ENCODE measurements around the gene PLA2G6. TPM values are rescaled to one million over a fixed set of nuclear protein-coding genes. Genes with fewer than 3 reads are reported as not detected.

PLA2G6 gene
- total and polyA plus RNA-seq, 2 experiments from 2014 or later = 5.5 to 6.5 TPM

GRCh38 chr22:38078046-38078840 is 103.4 kb downstream of the PLA2G6 start:
- TF ChIP-seq EZH2phosphoT487 (IDR thresholded peaks at IDR 0.05; ENCODE audit: insufficient read depth, low read depth) (no peak), EZH2 (IDR thresholded peaks at IDR 0.05; ENCODE audit: insufficient read depth, poor library complexity, severe bottlenecking) (no peak)
- DNase-seq = no peak
- no peak overlapping the region for H3K4me2 ChIP-seq (ENCODE audit: unreplicated experiment)
- H3K27me3 ChIP-seq (replicated peaks; ENCODE audit: insufficient read depth) = no peaks in the 10 kb centered on the region
- in situ Hi-C loops (cut with MboI) = no loop called here
- no peaks in the 10 kb centered on the region for H3K9me3 ChIP-seq (ENCODE audit: low read depth)
- no peak overlapping the region for H3K9ac ChIP-seq
- H3K4me3 ChIP-seq = no peak overlapping the region
- 83% methylated on average over 19 to 22 of the region's 22 CpGs for WGBS, 2 experiments (ENCODE audit: low coverage in 1 of 2, low lambda C conversion rate in 2 of 2, missing lambda C conversion rate in 2 of 2)
- H3K4me1 ChIP-seq (ENCODE audit: insufficient read depth) = no peaks in the 10 kb centered on the region
- no peaks in the 10 kb centered on the region for H4K20me1 ChIP-seq (ENCODE audit: insufficient read depth)
- H2AFZ ChIP-seq = no peak overlapping the region
- H3K9me2 ChIP-seq (ENCODE audit: insufficient read depth) = no peaks in the 10 kb centered on the region
- no peaks in the 10 kb centered on the region for H3K36me3 ChIP-seq (ENCODE audit: low read depth)
- no peak overlapping the region for H3K27ac ChIP-seq
- no peaks in the 10 kb centered on the region for H3F3A ChIP-seq (ENCODE audit: insufficient read depth)
- H3K79me2 ChIP-seq (ENCODE audit: insufficient read depth) = no peaks in the 10 kb centered on the region

- H3F3A ChIP-seq (ENCODE audit: insufficient read depth) = no peaks in the 10 kb centered on the region
- no peaks in the 10 kb centered on the region for H3K36me3 ChIP-seq (ENCODE audit: low read depth)
- no peak overlapping the region for H2AFZ ChIP-seq
- in situ Hi-C loops (cut with MboI) = no loop called here
- no peaks in the 10 kb centered on the region for H3K9me2 ChIP-seq (ENCODE audit: insufficient read depth)
- no peaks in the 10 kb centered on the region for H3K27me3 ChIP-seq (replicated peaks; ENCODE audit: insufficient read depth)
- no peak for DNase-seq
- H4K20me1 ChIP-seq (ENCODE audit: insufficient read depth) = no peaks in the 10 kb centered on the region
- no peak for TF ChIP-seq EZH2 (IDR thresholded peaks at IDR 0.05; ENCODE audit: insufficient read depth, poor library complexity, severe bottlenecking)
- no peak for TF ChIP-seq EZH2phosphoT487 (IDR thresholded peaks at IDR 0.05; ENCODE audit: insufficient read depth, low read depth)
- no peaks in the 10 kb centered on the region for H3K9me3 ChIP-seq (ENCODE audit: low read depth)
- no peak overlapping the region for H3K9ac ChIP-seq
- no peak overlapping the region for H3K27ac ChIP-seq
- no peaks in the 10 kb centered on the region for H3K4me1 ChIP-seq (ENCODE audit: insufficient read depth)
- 69 to 74% methylated on average over 8 to 14 of the region's 14 CpGs for WGBS, 2 experiments (ENCODE audit: low coverage in 1 of 2, low lambda C conversion rate in 2 of 2, missing lambda C conversion rate in 2 of 2)
- no peaks in the 10 kb centered on the region for H3K79me2 ChIP-seq (ENCODE audit: insufficient read depth)
- no peak overlapping the region for H3K4me3 ChIP-seq
- no peak overlapping the region for H3K4me2 ChIP-seq (ENCODE audit: unreplicated experiment)
Measured at GRCh38 chr22:38077595-38077994, 104.0 kb downstream of the PLA2G6 start.

- H3F3A ChIP-seq (ENCODE audit: insufficient read depth) = no peaks in the 10 kb centered on the region
- no peaks in the 10 kb centered on the region for H3K79me2 ChIP-seq (ENCODE audit: insufficient read depth)
- no peaks in the 10 kb centered on the region for H4K20me1 ChIP-seq (ENCODE audit: insufficient read depth)
- no peak overlapping the region for H3K4me2 ChIP-seq (ENCODE audit: unreplicated experiment)
- H3K4me3 ChIP-seq = no peak overlapping the region
- no peak for DNase-seq
- H3K9me3 ChIP-seq (ENCODE audit: low read depth) = no peaks in the 10 kb centered on the region
- no peaks in the 10 kb centered on the region for H3K36me3 ChIP-seq (ENCODE audit: low read depth)
- no peak for TF ChIP-seq EZH2 (IDR thresholded peaks at IDR 0.05; ENCODE audit: insufficient read depth, poor library complexity, severe bottlenecking)
- no peak for TF ChIP-seq EZH2phosphoT487 (IDR thresholded peaks at IDR 0.05; ENCODE audit: insufficient read depth, low read depth)
- no peaks in the 10 kb centered on the region for H3K9me2 ChIP-seq (ENCODE audit: insufficient read depth)
- no peak overlapping the region for H3K27ac ChIP-seq
- H2AFZ ChIP-seq = no peak overlapping the region
- WGBS, 2 experiments (ENCODE audit: low coverage in 1 of 2, low lambda C conversion rate in 2 of 2, missing lambda C conversion rate in 2 of 2) = 91 to 93% methylated on average over 12 of the region's 12 CpGs
- in situ Hi-C loops (cut with MboI) = no loop called here
- no peak overlapping the region for H3K9ac ChIP-seq
- no peaks in the 10 kb centered on the region for H3K4me1 ChIP-seq (ENCODE audit: insufficient read depth)
- H3K27me3 ChIP-seq (replicated peaks; ENCODE audit: insufficient read depth) = no peaks in the 10 kb centered on the region
Measured at GRCh38 chr22:38077096-38077495, 104.5 kb downstream of the PLA2G6 start.

GRCh38 chr22:38075961-38076360 is 105.7 kb downstream of the PLA2G6 start:
- Histone ChIP-seq H3K9ac (no peak overlapping the region), H2AFZ (no peak overlapping the region), H3K4me3 (no peak overlapping the region), H3K9me3 (ENCODE audit: low read depth) (no peaks in the 10 kb centered on the region), H3K9me2 (ENCODE audit: insufficient read depth) (no peaks in the 10 kb centered on the region), H4K20me1 (ENCODE audit: insufficient read depth) (no peaks in the 10 kb centered on the region), H3K36me3 (ENCODE audit: low read depth) (no peaks in the 10 kb centered on the region), H3F3A (ENCODE audit: insufficient read depth) (no peaks in the 10 kb centered on the region), H3K79me2 (ENCODE audit: insufficient read depth) (no peaks in the 10 kb centered on the region), H3K27me3 (replicated peaks; ENCODE audit: insufficient read depth) (no peaks in the 10 kb centered on the region), H3K4me2 (ENCODE audit: unreplicated experiment) (no peak overlapping the region), H3K4me1 (ENCODE audit: insufficient read depth) (no peaks in the 10 kb centered on the region), H3K27ac (no peak overlapping the region)
- no peak for TF ChIP-seq EZH2 (IDR thresholded peaks at IDR 0.05; ENCODE audit: insufficient read depth, poor library complexity, severe bottlenecking)
- no peak for TF ChIP-seq EZH2phosphoT487 (IDR thresholded peaks at IDR 0.05; ENCODE audit: insufficient read depth, low read depth)
- in situ Hi-C loops (cut with MboI) = no loop called here
- 88 to 89% methylated on average over 9 to 13 of the region's 13 CpGs for WGBS, 2 experiments (ENCODE audit: low coverage in 1 of 2, low lambda C conversion rate in 2 of 2, missing lambda C conversion rate in 2 of 2)
- no peak for DNase-seq

Measured in GM23248 (cell line).